GM12872 (cell line): ENCODE data around the gene TBC1D14.

ENCODE experiments used
- CTCF ChIP-seq: IDR thresholded peaks from 3 replicates; pipeline ENCODE4 v1.5.1; 2011; ENCODE audit warnings: low read depth, mild to moderate bottlenecking, low read length, moderate library complexity; ENCODE audit not compliant: insufficient read depth

Gene TBC1D14

DNA sequence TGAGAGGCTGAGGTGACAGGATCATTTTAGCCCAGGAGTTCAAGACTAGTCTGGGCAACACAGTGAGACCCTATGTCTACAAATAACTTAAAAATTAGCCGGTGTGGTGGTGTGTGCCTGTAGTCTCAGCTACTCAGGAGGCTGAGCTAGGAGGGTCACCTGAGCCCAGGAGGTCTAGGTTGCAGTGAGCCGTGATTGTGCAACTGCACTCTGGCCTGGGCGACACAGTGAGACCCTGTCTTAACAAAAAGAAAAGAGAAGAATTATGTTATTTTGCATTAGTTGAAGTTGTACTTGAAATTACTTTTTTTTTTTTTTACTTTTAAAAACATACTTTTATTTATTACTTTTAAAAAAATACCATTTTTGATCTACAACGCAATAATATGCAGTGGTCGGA is 111.7 kb downstream of the TBC1D14 start:
- TF ChIP-seq CTCF = no peak

GRCh38 chr4:7021930-7022664 is 112.5 kb downstream of the TBC1D14 start:
- TF ChIP-seq CTCF = no peak

GRCh38 chr4:7023486-7023885 is 113.9 kb downstream of the TBC1D14 start:
- TF ChIP-seq CTCF = no peak

GRCh38 chr4:7023901-7024300 is 114.3 kb downstream of the TBC1D14 start:
- TF ChIP-seq CTCF = no peak

- TF ChIP-seq CTCF = no peak
These were observed 114.8 kb downstream of the TBC1D14 start for GRCh38 chr4:7024336-7024890.

DNA sequence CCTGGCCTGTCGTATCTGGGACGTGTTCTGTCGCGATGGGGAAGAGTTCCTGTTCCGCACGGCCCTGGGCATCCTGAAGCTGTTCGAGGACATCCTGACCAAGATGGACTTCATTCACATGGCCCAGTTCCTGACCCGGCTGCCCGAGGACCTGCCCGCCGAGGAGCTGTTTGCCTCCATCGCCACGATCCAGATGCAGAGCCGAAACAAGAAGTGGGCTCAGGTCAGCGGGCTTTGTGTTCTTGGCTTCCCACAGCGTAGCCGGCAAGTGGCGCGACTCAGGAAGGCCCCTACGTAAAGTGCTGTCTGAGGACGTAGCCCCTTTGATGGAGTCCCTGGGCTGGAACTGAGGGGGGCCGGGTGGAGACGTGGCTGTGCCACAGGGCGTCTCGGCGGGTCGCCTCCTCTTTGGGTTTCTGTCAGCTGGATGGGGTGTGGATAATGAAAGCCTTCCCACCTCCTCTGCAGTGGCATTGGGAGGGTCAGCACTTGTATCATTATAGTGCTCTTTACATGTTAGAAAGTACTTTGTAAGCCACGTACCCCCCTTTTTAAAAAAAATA is 115.5 kb downstream of the TBC1D14 start:
- no peak for TF ChIP-seq CTCF

GRCh38 chr4:7026107-7026506 is 116.5 kb downstream of the TBC1D14 start:
- no peak for TF ChIP-seq CTCF
